Measurements from ENCODE around the gene CT45A2. TPM values are rescaled to one million over a fixed set of nuclear protein-coding genes. Genes with fewer than 3 reads are reported as not detected.
"Not testable (repeated sequence)": the region's sequence is repeated elsewhere in the genome, so short reads cannot be mapped to it uniquely, and the experiment has no call there.

CT45A2 gene
- total RNA-seq (2014; rRNA removed; shearing (Covaris generic)): not detected in 2 replicates

GRCh38 chrX:135819912-135820311 lies at the start of gene CT45A2:
TSS of gene CT45A2 (minus strand) at chrX:135820012. CDS start at chrX:135816265, 3,747 bp downstream.
- DNase-seq; H3K4me3 ChIP-seq (ENCODE audit: insufficient read depth, low read depth, low read length); H3K27me3 ChIP-seq (ENCODE audit: control insufficient read depth, insufficient read depth, low read length); H3K36me3 ChIP-seq (replicated peaks; ENCODE audit: control insufficient read depth, insufficient read depth, low read length): not testable (repeated sequence)

- H3K27me3 ChIP-seq (ENCODE audit: control insufficient read depth, insufficient read depth, low read length); H3K36me3 ChIP-seq (replicated peaks; ENCODE audit: control insufficient read depth, insufficient read depth, low read length); H3K4me3 ChIP-seq (ENCODE audit: insufficient read depth, low read depth, low read length); DNase-seq: not testable (repeated sequence)
These were observed 34.6 kb upstream of the CT45A2 start, which contains the start of gene CT45A8 for GRCh38 chrX:135854438-135854837. TSS of gene CT45A8 (minus strand) at chrX:135854538. CDS start at chrX:135850783, 3,755 bp downstream.

DNA sequence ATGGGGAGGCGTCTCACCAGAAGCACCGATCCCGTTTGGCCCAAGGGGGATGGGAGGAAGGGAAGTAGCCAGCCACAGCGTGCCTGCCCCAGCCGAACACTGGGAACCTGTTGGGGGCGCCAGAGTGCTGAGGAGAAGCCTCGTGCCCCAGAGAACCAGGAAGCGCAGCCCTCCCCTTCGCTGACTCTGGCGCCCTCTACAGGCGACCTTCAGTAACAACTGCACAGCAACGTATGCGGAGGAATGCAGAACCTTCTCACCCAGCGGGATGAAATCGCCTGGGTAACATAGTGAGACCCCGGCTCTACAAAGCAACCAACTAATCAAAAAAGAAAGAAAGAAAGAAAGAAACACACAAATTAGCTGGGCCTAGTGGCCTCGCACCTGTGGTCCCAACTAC lies 17.4 kb upstream of the CT45A2 start, which contains the start of gene CT45A7:
Gene CT45A7 (minus strand): TSS at position 101 of the 400 bp plus-strand sequence. CDS start 3,747 bp downstream, outside the sequence.
- not testable (repeated sequence) for H3K36me3 ChIP-seq (replicated peaks; ENCODE audit: control insufficient read depth, insufficient read depth, low read length); H3K4me3 ChIP-seq (ENCODE audit: insufficient read depth, low read depth, low read length); H3K27me3 ChIP-seq (ENCODE audit: control insufficient read depth, insufficient read depth, low read length); DNase-seq

GRCh38 chrX:135802687-135803086 lies 17.1 kb downstream of the CT45A2 start, which contains the start of gene CT45A6:
TSS of gene CT45A6 (minus strand) at chrX:135802787. CDS start at chrX:135798993, 3,794 bp downstream.
- not testable (repeated sequence) for H3K36me3 ChIP-seq (replicated peaks; ENCODE audit: control insufficient read depth, insufficient read depth, low read length); H3K4me3 ChIP-seq (ENCODE audit: insufficient read depth, low read depth, low read length); DNase-seq; H3K27me3 ChIP-seq (ENCODE audit: control insufficient read depth, insufficient read depth, low read length)

GRCh38 chrX:135785403-135785802 lies 34.4 kb downstream of the CT45A2 start, which contains the start of gene CT45A5:
TSS of gene CT45A5 (minus strand) at chrX:135785503. CDS start at chrX:135781729, 3,774 bp downstream.
- DNase-seq; H3K4me3 ChIP-seq (ENCODE audit: insufficient read depth, low read depth, low read length); H3K27me3 ChIP-seq (ENCODE audit: control insufficient read depth, insufficient read depth, low read length); H3K36me3 ChIP-seq (replicated peaks; ENCODE audit: control insufficient read depth, insufficient read depth, low read length): not testable (repeated sequence)

DNA sequence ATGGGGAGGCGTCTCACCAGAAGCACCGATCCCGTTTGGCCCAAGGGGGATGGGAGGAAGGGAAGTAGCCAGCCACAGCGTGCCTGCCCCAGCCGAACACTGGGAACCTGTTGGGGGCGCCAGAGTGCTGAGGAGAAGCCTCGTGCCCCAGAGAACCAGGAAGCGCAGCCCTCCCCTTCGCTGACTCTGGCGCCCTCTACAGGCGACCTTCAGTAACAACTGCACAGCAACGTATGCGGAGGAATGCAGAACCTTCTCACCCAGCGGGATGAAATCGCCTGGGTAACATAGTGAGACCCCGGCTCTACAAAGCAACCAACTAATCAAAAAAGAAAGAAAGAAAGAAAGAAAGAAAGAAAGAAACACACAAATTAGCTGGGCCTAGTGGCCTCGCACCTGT lies 51.7 kb downstream of the CT45A2 start, which contains the start of gene CT45A3:
Gene CT45A3 (minus strand): TSS at position 101 of the 400 bp plus-strand sequence. CDS start 3,747 bp downstream, outside the sequence.
- DNase-seq; H3K27me3 ChIP-seq (ENCODE audit: control insufficient read depth, insufficient read depth, low read length); H3K4me3 ChIP-seq (ENCODE audit: insufficient read depth, low read depth, low read length); H3K36me3 ChIP-seq (replicated peaks; ENCODE audit: control insufficient read depth, insufficient read depth, low read length): not testable (repeated sequence)

Other genes starting within 250 kb of the CT45A2 start
- not detected in 2 replicates for gene CT45A1, start 106.4 kb downstream of the CT45A2 start, total RNA-seq (2014; rRNA removed; shearing (Covaris generic))
- not detected in 2 replicates for gene CT45A3, start 51.8 kb downstream of the CT45A2 start, total RNA-seq (2014; rRNA removed; shearing (Covaris generic))
- 0.18 TPM in 1 of 2 replicates, not detected in the other for gene CT45A5, start 34.5 kb downstream of the CT45A2 start, total RNA-seq (2014; rRNA removed; shearing (Covaris generic))
- gene CT45A6, start 17.2 kb downstream of the CT45A2 start, total RNA-seq (2014; rRNA removed; shearing (Covaris generic)): not detected in 2 replicates
- gene CT45A7, start 17.3 kb upstream of the CT45A2 start, total RNA-seq (2014; rRNA removed; shearing (Covaris generic)): not detected in 2 replicates
- not detected in 2 replicates for gene CT45A8, start 34.5 kb upstream of the CT45A2 start, total RNA-seq (2014; rRNA removed; shearing (Covaris generic))
- not detected in 2 replicates for gene CT45A9, start 51.8 kb upstream of the CT45A2 start, total RNA-seq (2014; rRNA removed; shearing (Covaris generic))
- 0.55 and 3.6 TPM in 2 replicates for gene CT45A10, start 73.4 kb upstream of the CT45A2 start, total RNA-seq (2014; rRNA removed; shearing (Covaris generic))
- 0.03 and 0.33 TPM in 2 replicates for gene SAGE1, start 73.7 kb upstream of the CT45A2 start, total RNA-seq (2014; rRNA removed; shearing (Covaris generic))
- gene MMGT1, start 154.0 kb upstream of the CT45A2 start, total RNA-seq (2014; rRNA removed; shearing (Covaris generic)): 15.5 and 17.4 TPM in 2 replicates
- 11.4 and 13.4 TPM in 2 replicates for gene SLC9A6, start 165.4 kb upstream of the CT45A2 start, total RNA-seq (2014; rRNA removed; shearing (Covaris generic))